Measurements from ENCODE around the gene POU3F3.

The POU3F3 gene

GRCh38 chr2:104846786-104847585 is 6.9 kb upstream of the POU3F3 start:
- no peak for DNase-seq (ENCODE audit: low read depth in 3 of 3)

GRCh38 chr2:104847586-104848160 is 6.2 kb upstream of the POU3F3 start:
- DNase-seq (ENCODE audit: low read depth in 3 of 3) = no peak

GRCh38 chr2:104848526-104848925 is 5.4 kb upstream of the POU3F3 start:
- no peak for DNase-seq (ENCODE audit: low read depth in 3 of 3)

- DNase-seq (ENCODE audit: low read depth in 3 of 3) = no peak
Observed at GRCh38 chr2:104849101-104849500, 4.8 kb upstream of the POU3F3 start.

GRCh38 chr2:104849618-104850141 is 4.2 kb upstream of the POU3F3 start:
- DNase-seq (ENCODE audit: low read depth in 3 of 3) = peak in 1 of 3 experiments; percentile 39

- no peak for DNase-seq (ENCODE audit: low read depth in 3 of 3)
Observed at GRCh38 chr2:104850361-104851290, 3.3 kb upstream of the POU3F3 start.

GRCh38 chr2:104851291-104852089 is 2.4 kb upstream of the POU3F3 start:
- DNase-seq (ENCODE audit: low read depth in 3 of 3) = no peak

- no peak for DNase-seq (ENCODE audit: low read depth in 3 of 3)
Observed at GRCh38 chr2:104852090-104852666, 1.7 kb upstream of the POU3F3 start.

GRCh38 chr2:104854498-104855220 is 744 bp downstream of the POU3F3 start:
- DNase-seq (ENCODE audit: low read depth in 3 of 3) = no peak

- DNase-seq (ENCODE audit: low read depth in 3 of 3) = no peak
Observed at GRCh38 chr2:104855221-104856085, 1.5 kb downstream of the POU3F3 start.

GRCh38 chr2:104856086-104856972 is 2.4 kb downstream of the POU3F3 start:
- DNase-seq (ENCODE audit: low read depth in 3 of 3) = no peak

GRCh38 chr2:104856973-104857261 is 3.0 kb downstream of the POU3F3 start:
- DNase-seq (ENCODE audit: low read depth in 3 of 3) = no peak

GRCh38 chr2:104857262-104858005 is 3.5 kb downstream of the POU3F3 start:
- no peak for DNase-seq (ENCODE audit: low read depth in 3 of 3)

GRCh38 chr2:104858006-104858978 is 4.4 kb downstream of the POU3F3 start:
- DNase-seq (ENCODE audit: low read depth in 3 of 3) = no peak

GRCh38 chr2:104859291-104859765 is 5.4 kb downstream of the POU3F3 start:
- no peak for DNase-seq (ENCODE audit: low read depth in 3 of 3)

GRCh38 chr2:104859766-104860450 is 6.0 kb downstream of the POU3F3 start:
- DNase-seq (ENCODE audit: low read depth in 3 of 3) = no peak
